Adrenal gland (tissue), 12 donors: Measurements from ENCODE around the gene OR10A3. TPM values are rescaled to one million over a fixed set of nuclear protein-coding genes. Genes with fewer than 3 reads are reported as not detected.

Source experiments
- DNase-seq, 7 donors: peaks; one replicate each; pipeline ENCODE4 v3.0.0-alpha.2; 2019 to 2020
- H3K27ac ChIP-seq, 5 donors: fragments of 200-600 bp; sonication (generic) in 4 of 5; 1 replicate in 3 of 5; 2 replicates in 2 of 5; pipeline versions ENCODE4 v1.5.1 to v1.8.0; 2016 to 2020; ENCODE audit warnings: mild to moderate bottlenecking in 1 of 5
- H3K27me3 ChIP-seq: fragments of 200-600 bp; 2 replicates; pipeline ENCODE4 v1.8.0; 2021
- H3K36me3 ChIP-seq, 2 donors: fragments of 200-600 bp; replicated peaks in 1 of 2; 1 replicate in 1 of 2; 2 replicates in 1 of 2; pipeline versions ENCODE4 v1.5.1 to v1.8.0; 2018 to 2022
- H3K4me1 ChIP-seq, 2 donors: fragments of 200-600 bp; replicated peaks in 1 of 2; 1 replicate in 1 of 2; 2 replicates in 1 of 2; pipeline versions ENCODE4 v1.5.1 to v1.8.0; 2018 to 2021
- H3K4me3 ChIP-seq, 4 donors: fragments of 200-600 bp; sonication (generic) in 3 of 4; one replicate each; pipeline ENCODE4 v1.5.1; 2016 to 2018
- H3K9me3 ChIP-seq, 3 donors: fragments of 200-600 bp; sonication (generic) in 1 of 3; replicated peaks in 1 of 3; 1 replicate in 2 of 3; 2 replicates in 1 of 3; pipeline versions ENCODE4 v1.5.1 to v1.8.0; 2016 to 2021
- CTCF ChIP-seq, 6 experiments: fragments of 450-650 bp in 4 of 6; fragments of 200-600 bp in 2 of 6; sonication (generic) in 1 of 6; IDR thresholded peaks; 1 replicate in 5 of 6; 2 replicates in 1 of 6; pipeline versions ENCODE4 v1.5.1 to v1.8.0; 2016 to 2021; ENCODE audit warnings: antibody characterized with exemption in 6 of 6, mild to moderate bottlenecking in 2 of 6, moderate library complexity in 1 of 6
- POLR2A ChIP-seq, 2 donors: fragments of 450-650 bp; IDR thresholded peaks; one replicate each; pipeline ENCODE4 v1.6.1; 2017; ENCODE audit warnings: antibody characterized with exemption in 2 of 2, mild to moderate bottlenecking in 2 of 2, moderate library complexity in 1 of 2
- WGBS, 4 donors: extraction: QIAGEN DNeasy Blood & Tissue Kit in 2 of 4; methylation state at CpG; one replicate each; pipeline versions ENCODE4 v1.1.5 to v1.1.7; 2013 to 2017; 5-methylcytosine and 5-hydroxymethylcytosine counted together
- intact Hi-C, 2 donors: fragments of 100-400 bp; cut with DNase I; formaldehyde crosslinking; loops; one replicate each; pipeline versions ENCODE4 v1.14.1 to v1.15.0; 2022 to 2023
- polyA plus RNA-seq, 3 donors: library from polyadenylated mRNA; stranded (reverse); fragments of 200-250 nt in 2 of 3; fragments of 350-450 nt in 1 of 3; fragmentation: Illumina TruSeq in 1 of 3; extraction: RNeasy Lipid Tissue Mini Kit (QIAGEN cat#74804) in 1 of 3; gene quantifications; one replicate each; pipeline ENCODE4 v1.2.3, GENCODE V29; 2013 to 2014
- total RNA-seq, 9 donors: library from RNA; depleted of rRNA in 4 of 9; stranded (reverse); fragments of >200 nt in 4 of 9; fragments of 120-200 nt in 1 of 9; fragmentation: NEBNext Ultra II Directional in 1 of 9; extraction: Animal tissue kit (Norgen Biotek cat#: 25700) in 1 of 9; gene quantifications; one replicate each; pipeline versions ENCODE4 v1.1.0 to v1.2.4, GENCODE V29; 2013 to 2023
- donor health status: healthy with polysubstance abuse.
- donor health status: Bipolar disorder and iron deficiency.
- donor health status: DM: yes; HTN: yes; CAD: no.
- donor health status: DM: no; HTN: no; CAD: no.
- donor health status: DM: no; HTN: no; CAD: no.
- donor health status: DM: yes; HTN: yes; CAD: no.

OR10A3 gene
- total and polyA plus RNA-seq, 12 donors, result not detected

GRCh38 chr11:7905549-7905948 is 36.0 kb downstream of the OR10A3 start:
- WGBS, 4 donors, result 59 to 71% (median 62%) methylated on average over 9 of the region's 9 CpGs
- H3K27ac ChIP-seq, result no peak overlapping the region
- no peaks in the 10 kb centered on the region for H3K4me1 ChIP-seq
- intact Hi-C loops, result no loop called here
- H3K4me3 ChIP-seq, result no peak overlapping the region
- H3K36me3 ChIP-seq, result no peaks in the 10 kb centered on the region
- no peaks in the 10 kb centered on the region for H3K27me3 ChIP-seq
- H3K9me3 ChIP-seq, result no peaks in the 10 kb centered on the region
- TF ChIP-seq CTCF (IDR thresholded peaks at IDR 0.05) (no peak), POLR2A (IDR thresholded peaks at IDR 0.05) (no peak)
- no peak for DNase-seq

- no peak overlapping the region for H3K27ac ChIP-seq
- WGBS, 4 donors, result 51 to 63% (median 53%) methylated on average over 3 of the region's 3 CpGs
- no peaks in the 10 kb centered on the region for H3K4me1 ChIP-seq
- no peaks in the 10 kb centered on the region for H3K9me3 ChIP-seq
- no peak for DNase-seq
- no peak overlapping the region for H3K4me3 ChIP-seq
- H3K27me3 ChIP-seq, result no peaks in the 10 kb centered on the region
- no peaks in the 10 kb centered on the region for H3K36me3 ChIP-seq
- TF ChIP-seq POLR2A (IDR thresholded peaks at IDR 0.05) (no peak), CTCF (IDR thresholded peaks at IDR 0.05) (no peak)
- intact Hi-C loops, result no loop called here
Observed at GRCh38 chr11:7904917-7905316, 36.6 kb downstream of the OR10A3 start.

DNA sequence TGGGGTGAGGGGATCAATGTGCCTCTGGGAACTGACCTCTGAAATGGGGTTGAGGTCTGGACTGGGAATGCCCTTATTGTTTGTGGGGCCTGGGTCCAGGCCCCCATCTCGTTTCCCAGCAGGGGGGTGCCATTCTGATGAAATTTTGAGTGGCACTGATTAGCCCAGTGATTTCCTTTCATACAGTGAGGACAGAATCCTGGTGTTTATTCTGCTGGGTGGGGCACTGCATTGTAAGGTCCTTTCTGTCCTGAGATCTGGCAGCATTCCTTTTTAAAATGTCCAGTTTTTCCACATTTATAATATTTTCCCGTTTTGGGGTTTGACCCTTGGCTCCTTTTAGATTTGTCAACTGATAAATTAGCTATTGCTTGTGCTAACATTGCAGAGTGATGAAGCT is 37.6 kb downstream of the OR10A3 start:
- 10 to 43% (median 16%) methylated on average over 2 of the region's 2 CpGs for WGBS, 4 donors

DNA sequence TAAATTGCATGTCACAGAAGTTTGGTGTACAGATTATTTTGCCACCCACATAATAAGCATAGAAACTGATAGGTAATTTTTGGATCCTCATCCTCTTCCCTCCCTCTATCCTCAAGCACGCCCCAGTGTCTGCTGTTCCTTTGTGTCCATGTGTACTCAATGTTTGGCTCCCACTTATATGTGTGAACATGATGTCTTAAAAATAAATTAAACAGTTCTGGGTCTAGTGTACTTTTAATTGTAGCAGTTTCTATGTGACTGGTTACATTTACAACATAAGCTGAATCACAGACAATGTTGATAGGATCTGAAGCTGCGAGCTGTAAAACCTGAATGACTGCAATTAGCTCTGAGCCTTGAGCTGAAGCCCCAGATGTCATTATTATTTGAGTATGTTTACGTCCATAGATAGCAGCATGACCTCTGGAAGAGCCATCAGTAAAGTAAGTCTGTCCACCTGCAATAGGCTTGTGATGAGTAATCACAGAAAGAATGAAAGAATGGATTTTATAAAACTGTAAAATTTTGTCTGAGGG is 40.1 kb downstream of the OR10A3 start:
- Histone ChIP-seq H3K27ac (no peak overlapping the region), H3K4me1 (no peaks in the 10 kb centered on the region), H3K27me3 (no peaks in the 10 kb centered on the region), H3K36me3 (no peaks in the 10 kb centered on the region), H3K9me3 (no peaks in the 10 kb centered on the region), H3K4me3 (no peak overlapping the region)
- intact Hi-C loops, result no loop called here
- no peak for DNase-seq
- TF ChIP-seq CTCF (IDR thresholded peaks at IDR 0.05) (no peak), POLR2A (IDR thresholded peaks at IDR 0.05) (no peak)
- 41 to 58% (median 54%) methylated on average over 3 of the region's 3 CpGs for WGBS, 4 donors

More for the DNA sequence above, 37.6 kb downstream of the OR10A3 start:
- DNase-seq, result no peak
- Histone ChIP-seq H3K4me1 (no peaks in the 10 kb centered on the region), H3K4me3 (no peak overlapping the region), H3K27ac (no peak overlapping the region), H3K36me3 (no peaks in the 10 kb centered on the region), H3K9me3 (no peaks in the 10 kb centered on the region), H3K27me3 (no peaks in the 10 kb centered on the region)
- intact Hi-C loops, result no loop called here
- TF ChIP-seq POLR2A (IDR thresholded peaks at IDR 0.05), result no peak
- no peak for TF ChIP-seq CTCF (IDR thresholded peaks at IDR 0.05)
